ENCODE measurements around the gene SNRPD2.
"Not testable (repeated sequence)": the region's sequence is repeated elsewhere in the genome, so short reads cannot be mapped to it uniquely, and the experiment has no call there.

Gene SNRPD2

GRCh38 chr19:45691516-45692186, at the start of gene SNRPD2:
Gene SNRPD2, minus strand, starts transcription at chr19:45691953. Its CDS starts 65 bp downstream, at chr19:45691888.
- DNase-seq = peak; percentile 95

DNA sequence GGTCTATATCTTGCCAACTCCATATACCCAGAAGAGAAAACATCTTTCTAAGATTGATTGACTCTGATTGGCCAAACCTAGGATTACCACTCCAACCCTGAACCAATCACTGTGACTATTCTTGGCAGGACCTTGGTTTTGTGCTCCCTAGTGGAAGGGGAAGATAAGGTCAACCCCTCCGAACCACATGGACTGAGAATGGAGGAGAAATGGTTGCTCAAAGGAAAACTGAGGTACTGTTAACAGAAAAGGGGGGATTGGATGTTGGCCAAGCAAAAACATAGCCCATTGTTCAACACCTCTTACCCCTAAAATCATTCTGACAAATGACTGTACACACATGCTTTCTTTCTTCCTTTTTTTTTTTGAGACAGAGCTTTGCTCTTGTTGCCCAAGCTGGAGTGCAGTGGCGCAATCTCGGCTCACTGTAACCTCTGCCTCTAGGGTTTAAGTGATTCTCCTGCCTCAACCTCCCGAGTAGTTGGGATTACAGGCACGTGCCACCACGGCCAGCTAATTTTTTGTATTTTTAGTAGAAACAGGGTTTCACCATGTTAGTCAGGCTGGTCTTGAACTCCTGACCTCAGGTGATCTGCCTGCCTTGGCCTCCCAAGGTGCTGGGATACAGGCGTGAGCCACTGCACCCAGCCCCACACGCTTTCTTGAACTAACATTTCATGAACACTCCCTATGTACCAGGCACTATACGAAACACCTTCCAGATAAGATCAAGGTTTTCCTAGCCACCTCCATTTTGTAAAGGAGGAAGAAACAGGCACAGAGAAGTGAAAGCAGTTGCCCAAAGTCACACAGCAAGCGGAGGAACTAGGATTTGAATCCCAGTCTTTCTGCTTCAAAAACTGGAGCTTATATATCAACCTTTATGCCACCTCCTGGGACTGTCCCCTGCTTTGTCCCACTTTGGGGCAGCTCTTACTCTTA, 48.0 kb upstream of the SNRPD2 start:
- no peak for DNase-seq

GRCh38 chr19:45733160-45733810, 41.5 kb upstream of the SNRPD2 start, which contains the start of gene MEIOSIN:
Gene MEIOSIN, plus strand, starts transcription at chr19:45733439. Its CDS starts 1,938 bp downstream, at chr19:45735377.
- DNase-seq = no peak

DNA sequence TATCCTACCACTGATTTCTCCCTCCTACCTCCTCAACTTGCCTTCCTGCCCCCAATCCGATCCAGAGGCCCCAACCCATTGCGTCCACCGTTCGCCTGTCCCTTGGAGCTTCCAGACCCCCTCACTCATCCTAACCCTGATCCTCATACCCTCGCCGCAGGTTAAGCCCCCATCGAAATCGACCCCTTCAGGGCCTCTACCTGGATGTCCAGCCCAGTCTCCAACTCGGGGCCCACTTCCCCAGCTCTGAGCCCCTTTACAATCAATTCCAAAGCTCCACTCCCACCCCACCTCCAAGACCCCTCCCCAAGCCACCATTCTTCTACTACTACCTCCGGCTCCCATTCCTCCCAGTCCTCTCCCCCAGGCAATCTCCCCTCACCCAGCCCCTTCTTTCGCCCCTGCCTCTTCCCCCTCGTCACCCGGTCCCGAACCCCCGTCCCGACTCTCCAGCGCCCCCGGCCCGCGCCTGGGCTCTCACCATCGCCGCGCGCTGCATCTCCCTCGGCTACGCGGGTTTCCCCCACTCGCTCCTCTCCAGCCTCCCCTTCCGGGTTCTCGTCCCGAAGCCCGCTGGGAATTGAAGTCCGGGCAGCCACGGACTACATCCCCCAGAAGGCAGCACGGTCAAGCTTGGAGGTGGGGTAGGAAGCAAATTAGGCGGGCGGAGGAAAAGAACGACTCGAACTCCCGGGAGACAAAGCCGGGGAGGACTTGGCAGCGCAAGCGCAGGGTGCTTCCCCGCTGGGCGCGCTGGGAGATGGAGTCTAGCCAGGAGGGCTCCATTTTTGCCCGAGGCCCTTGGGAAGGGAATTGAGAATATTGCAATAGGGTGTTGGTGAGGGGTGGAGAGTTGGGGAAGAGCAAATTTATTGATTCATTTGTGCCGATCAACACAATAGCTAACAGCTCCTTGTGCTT, 38.9 kb upstream of the SNRPD2 start, which contains the start of gene FBXO46:
FBXO46 (minus strand) TSS at position 529 of the 921 bp plus-strand sequence. CDS start 17,401 bp downstream, outside the sequence.
- peak; percentile 99 for DNase-seq

GRCh38 chr19:45729800-45730290, 38.1 kb upstream of the SNRPD2 start:
- DNase-seq = no peak

- not testable (repeated sequence) for DNase-seq
Measured at GRCh38 chr19:45728683-45729082, 36.9 kb upstream of the SNRPD2 start.

DNA sequence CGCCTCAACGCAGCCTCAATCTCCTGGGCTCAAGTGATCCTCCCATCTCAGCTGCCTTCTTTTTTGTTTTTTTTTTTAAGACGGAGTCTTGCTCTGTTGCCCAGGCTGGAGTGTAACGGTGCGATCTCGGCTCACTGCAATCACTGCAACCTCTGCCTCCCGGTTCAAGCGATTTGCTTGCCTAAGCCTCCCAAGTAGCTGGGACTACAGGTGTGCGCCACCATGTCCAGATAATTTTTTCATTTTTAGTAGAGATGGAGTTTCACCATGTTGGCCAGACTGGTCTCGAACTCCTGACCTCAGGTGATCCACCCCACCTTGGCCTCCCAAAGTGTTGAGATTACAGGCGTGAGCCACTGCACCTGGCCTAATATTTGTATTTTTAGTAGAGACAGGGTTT, 28.3 kb upstream of the SNRPD2 start:
- not testable (repeated sequence) for DNase-seq

GRCh38 chr19:45717983-45718650, 26.4 kb upstream of the SNRPD2 start:
- no peak for DNase-seq

DNA sequence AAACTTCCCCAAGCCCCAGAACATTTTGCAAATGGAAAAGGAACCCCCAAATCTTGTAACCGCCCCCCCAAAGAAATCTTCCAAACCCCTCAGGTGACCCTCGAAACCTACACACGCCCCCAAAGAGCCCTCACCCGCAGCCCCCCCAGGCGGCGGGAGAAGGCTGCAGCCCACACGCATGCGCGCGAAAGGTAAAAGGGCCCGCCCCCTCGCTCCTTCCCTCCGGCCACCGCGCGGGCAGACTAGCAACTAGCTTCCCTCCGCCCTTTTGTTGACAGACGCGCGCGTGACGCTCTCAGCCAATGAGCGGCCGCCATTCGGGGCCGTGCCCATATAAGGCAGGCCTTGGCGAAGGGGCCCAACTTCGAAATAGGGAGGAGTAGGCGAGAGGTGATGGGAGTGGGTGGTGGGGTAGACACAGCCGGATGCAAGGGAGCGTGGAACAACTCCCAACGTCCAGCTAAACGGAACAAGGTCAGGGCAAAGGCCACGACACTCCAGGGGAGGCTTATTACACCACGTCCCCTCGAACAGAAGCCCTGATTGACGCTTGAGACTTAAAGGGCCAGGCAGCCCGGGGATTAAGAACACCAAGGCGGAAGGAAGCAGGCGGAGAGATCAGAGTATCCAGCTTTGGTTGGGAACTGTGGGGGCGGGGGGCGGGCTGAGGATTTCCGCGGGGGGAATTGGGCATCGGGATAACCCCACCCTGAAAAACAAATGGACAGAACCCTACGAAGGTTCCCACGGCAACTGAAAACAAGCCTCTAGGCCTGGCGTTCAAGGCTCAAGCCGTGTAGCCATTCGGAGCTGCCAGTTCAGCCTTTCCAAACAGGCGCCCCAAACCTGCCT, 25.6 kb upstream of the SNRPD2 start:
- peak; percentile 99 for DNase-seq

DNA sequence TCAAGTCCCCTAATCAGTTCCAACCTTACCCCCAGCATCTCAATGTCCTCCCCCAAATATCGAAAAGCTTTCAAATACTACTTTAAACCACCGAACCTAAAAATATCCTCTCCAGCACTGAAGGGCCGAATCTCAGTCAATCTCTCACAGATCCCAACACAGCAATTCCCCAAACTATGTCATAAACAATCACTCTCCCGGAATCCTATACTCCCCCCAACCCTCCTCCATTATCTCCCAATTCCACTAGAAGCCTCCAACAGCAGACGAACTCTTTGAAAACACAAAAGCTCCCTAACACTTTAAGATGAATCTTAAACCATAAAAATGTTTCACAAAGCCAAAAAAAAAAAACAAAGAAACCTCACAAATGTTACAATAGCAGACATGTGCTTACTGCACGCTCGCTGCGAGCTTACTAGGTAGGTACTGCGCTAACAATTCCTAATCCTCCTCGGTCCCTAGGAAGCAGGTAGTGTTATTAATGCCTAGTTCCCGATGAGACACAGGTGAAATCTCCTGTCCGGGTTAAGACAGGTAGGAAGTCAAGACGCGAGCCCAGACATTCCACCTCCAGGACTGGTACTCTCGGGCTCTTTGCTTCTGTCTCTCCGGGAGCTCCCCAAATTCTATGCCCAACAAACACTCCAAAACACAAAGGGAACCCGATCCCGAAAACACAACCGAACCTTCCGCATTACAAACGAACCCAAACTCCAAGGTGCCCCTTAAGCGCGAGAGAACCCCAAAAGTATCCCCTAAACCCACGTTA, 24.8 kb upstream of the SNRPD2 start:
- peak; percentile 37 for DNase-seq

DNA sequence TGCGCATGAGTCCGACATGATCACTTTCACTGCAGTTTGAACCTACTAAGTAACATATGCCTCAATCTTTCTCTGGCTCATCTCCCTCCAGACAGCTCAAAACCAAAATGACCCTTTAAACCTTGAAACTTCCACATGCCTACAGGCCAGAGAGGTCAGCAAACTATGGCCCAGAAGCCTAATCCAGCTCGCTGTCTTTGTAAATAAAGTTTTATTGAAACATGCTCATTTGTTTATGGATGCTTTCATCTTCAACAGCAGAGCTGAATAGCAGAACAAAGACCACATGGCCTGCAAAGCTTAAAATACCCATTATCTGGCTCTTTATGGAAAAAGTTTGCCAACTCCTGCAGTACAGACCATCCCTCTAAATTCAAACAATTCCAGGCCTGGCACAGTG, 23.4 kb upstream of the SNRPD2 start:
- no peak for DNase-seq

GRCh38 chr19:45713141-45713540, 21.4 kb upstream of the SNRPD2 start:
- DNase-seq = no peak

- no peak for DNase-seq
Measured at GRCh38 chr19:45712699-45713067, 20.9 kb upstream of the SNRPD2 start.

- DNase-seq = no peak
Measured at GRCh38 chr19:45711851-45712698, 20.3 kb upstream of the SNRPD2 start.

- no peak for DNase-seq
Measured at GRCh38 chr19:45710356-45711130, 18.8 kb upstream of the SNRPD2 start.

DNA sequence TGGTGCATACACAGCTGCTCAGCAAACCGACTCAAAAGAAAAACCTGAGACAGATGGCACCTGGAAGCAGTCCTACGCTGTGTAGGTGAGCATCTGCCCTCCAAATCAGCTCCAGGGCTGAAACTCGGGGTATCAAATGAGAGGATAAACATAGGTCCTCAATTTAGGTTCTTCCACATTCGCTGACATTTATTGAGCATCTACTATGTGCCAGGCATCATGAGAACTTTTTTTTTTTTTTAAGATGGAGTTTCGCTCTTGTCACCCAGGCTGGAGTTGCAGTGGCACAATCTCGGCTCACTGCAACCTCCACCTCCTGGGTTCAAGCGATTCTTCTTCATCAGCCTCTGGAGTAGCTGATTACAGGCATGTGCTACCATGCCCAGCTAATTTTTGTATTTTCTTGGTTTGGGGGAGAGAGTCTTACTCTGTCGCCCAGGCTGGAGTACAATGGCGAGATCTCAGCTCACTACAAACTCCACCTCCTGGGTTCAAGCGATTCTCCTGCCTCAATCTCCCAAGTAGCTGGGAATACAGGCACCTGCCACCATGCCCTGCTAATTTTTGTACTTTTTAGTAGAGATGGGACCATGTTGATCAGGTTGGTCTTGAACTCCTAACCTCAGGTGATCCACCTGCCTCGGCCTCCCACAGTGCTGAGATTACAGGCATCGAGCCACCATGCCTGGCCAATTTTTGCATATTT, 14.1 kb upstream of the SNRPD2 start:
- DNase-seq = no peak

- DNase-seq = no peak
Measured at GRCh38 chr19:45705115-45705514, 13.4 kb upstream of the SNRPD2 start.

All from fibroblast of skin of right biceps (primary cell).